Neutrophil (primary cell): ENCODE measurements around the gene WDR6.

Experiments used
- H3K27ac ChIP-seq: fragments of 200-600 bp; sonication (generic); 2 replicates; pipeline ENCODE4 v1.5.1; 2016; ENCODE audit warnings: mild to moderate bottlenecking, moderate library complexity
- H3K27me3 ChIP-seq: fragments of 200-600 bp; sonication (generic); 2 replicates; pipeline ENCODE4 v1.6.0; 2016; ENCODE audit warnings: mild to moderate bottlenecking
- H3K36me3 ChIP-seq: fragments of 200-600 bp; sonication (generic); 2 replicates; pipeline ENCODE4 v1.5.1; 2017
- H3K4me1 ChIP-seq, 2 experiments: fragments of 200-600 bp in 1 of 2; sonication (generic) in 1 of 2; 1 replicate in 1 of 2; 2 replicates in 1 of 2; pipeline versions ENCODE4 v1.5.1 to v1.6.1; 2013 to 2016; ENCODE audit warnings: low read depth in 1 of 2, low read length in 1 of 2, mild to moderate bottlenecking in 1 of 2, moderate library complexity in 1 of 2; ENCODE audit not compliant: control insufficient read depth in 1 of 2, insufficient read depth in 1 of 2
- H3K4me3 ChIP-seq, 2 experiments: fragments of 200-600 bp in 1 of 2; sonication (generic) in 1 of 2; 1 replicate in 1 of 2; 2 replicates in 1 of 2; pipeline ENCODE4 v1.5.1; 2013 to 2016; ENCODE audit warnings: low read depth in 1 of 2, low read length in 1 of 2, mild to moderate bottlenecking in 1 of 2, moderate library complexity in 1 of 2
- H3K9me3 ChIP-seq: fragments of 200-600 bp; sonication (generic); 2 replicates; pipeline ENCODE4 v1.5.1; 2016
- CTCF ChIP-seq: fragments of 200-600 bp; sonication (generic); IDR thresholded peaks from 2 replicates; pipeline ENCODE4 v1.5.1; 2016; ENCODE audit warnings: antibody characterized with exemption

Gene WDR6

GRCh38 chr3:49057268-49057667 is 50.1 kb downstream of the WDR6 start:
- H3K36me3 ChIP-seq = peaks cover 46% of the 10 kb centered on the region
- H3K27ac ChIP-seq = no peak overlapping the region
- no peak overlapping the region for H3K4me3 ChIP-seq
- TF ChIP-seq CTCF = no peak
- H3K27me3 ChIP-seq = no peaks in the 10 kb centered on the region
- H3K4me1 ChIP-seq = peaks cover 7 to 8% of the 10 kb centered on the region in 2 experiments
- no peaks in the 10 kb centered on the region for H3K9me3 ChIP-seq

GRCh38 chr3:49058011-49058410 is 50.8 kb downstream of the WDR6 start:
- no peak for TF ChIP-seq CTCF
- H3K27me3 ChIP-seq = no peaks in the 10 kb centered on the region
- peaks cover 7 to 8% of the 10 kb centered on the region in 2 experiments for H3K4me1 ChIP-seq
- no peak overlapping the region for H3K27ac ChIP-seq
- H3K9me3 ChIP-seq = no peaks in the 10 kb centered on the region
- no peak overlapping the region for H3K4me3 ChIP-seq
- H3K36me3 ChIP-seq = peaks cover 43% of the 10 kb centered on the region
